Measurements from ENCODE around the gene GLP1R.

DNA sequence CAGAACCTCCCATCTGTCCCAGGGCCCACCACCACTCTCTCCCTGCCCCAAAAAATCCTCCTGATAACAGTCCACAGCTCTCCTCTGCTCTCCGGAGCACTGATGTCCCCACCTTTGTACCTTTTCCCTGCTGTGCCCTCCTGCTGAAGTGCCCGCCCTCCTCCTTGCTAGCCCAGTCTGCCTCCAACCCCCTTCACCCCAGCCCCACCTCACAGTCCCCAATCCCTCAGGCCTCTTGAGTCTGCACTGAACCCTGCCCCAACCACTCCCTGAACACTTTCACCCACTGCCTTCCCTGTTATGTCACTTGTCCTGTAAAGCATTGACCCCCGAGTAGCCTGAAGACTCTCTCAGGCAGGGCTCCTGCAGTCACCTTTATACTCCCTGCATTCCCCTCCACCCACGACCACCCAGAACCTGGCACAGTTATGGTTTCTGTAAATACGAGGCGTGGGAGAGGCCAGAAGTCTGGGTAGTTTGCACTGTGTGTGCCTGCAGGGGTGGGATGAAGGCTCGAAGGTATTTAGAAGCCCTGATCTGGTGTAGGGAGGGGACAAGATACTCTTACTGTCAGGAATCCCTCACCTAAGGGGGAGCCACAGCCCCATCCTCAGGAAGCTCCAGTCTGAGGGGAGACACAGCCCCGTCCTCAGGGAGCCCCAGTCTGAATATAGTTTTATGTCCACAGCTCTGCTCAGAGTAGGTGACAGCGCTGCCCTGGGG lies 5.4 kb downstream of the GLP1R start:
- no peak for TF ChIP-seq SMARCC2 (IDR thresholded peaks at IDR 0.05)
- TF ChIP-seq MAFG (CRISPR knock-in tag; IDR thresholded peaks at IDR 0.05), result no peak
